GM12875 (cell line): Measurements from ENCODE around the gene RCCD1.

ENCODE experiments used
- H3K4me3 ChIP-seq: one replicate; pipeline ENCODE4 v1.5.1; 2011; ENCODE audit warnings: low read depth, low read length, control low read depth
- TF ChIP-seq, protein P1 (sequence below): IDR thresholded peaks from 2 replicates; pipeline ENCODE4 v1.5.1; 2011; ENCODE audit warnings: low read depth, mild to moderate bottlenecking, control low read depth, inconsistent platforms, low read length, moderate library complexity, borderline replicate concordance; ENCODE audit not compliant: insufficient read depth

The RCCD1 gene

DNA sequence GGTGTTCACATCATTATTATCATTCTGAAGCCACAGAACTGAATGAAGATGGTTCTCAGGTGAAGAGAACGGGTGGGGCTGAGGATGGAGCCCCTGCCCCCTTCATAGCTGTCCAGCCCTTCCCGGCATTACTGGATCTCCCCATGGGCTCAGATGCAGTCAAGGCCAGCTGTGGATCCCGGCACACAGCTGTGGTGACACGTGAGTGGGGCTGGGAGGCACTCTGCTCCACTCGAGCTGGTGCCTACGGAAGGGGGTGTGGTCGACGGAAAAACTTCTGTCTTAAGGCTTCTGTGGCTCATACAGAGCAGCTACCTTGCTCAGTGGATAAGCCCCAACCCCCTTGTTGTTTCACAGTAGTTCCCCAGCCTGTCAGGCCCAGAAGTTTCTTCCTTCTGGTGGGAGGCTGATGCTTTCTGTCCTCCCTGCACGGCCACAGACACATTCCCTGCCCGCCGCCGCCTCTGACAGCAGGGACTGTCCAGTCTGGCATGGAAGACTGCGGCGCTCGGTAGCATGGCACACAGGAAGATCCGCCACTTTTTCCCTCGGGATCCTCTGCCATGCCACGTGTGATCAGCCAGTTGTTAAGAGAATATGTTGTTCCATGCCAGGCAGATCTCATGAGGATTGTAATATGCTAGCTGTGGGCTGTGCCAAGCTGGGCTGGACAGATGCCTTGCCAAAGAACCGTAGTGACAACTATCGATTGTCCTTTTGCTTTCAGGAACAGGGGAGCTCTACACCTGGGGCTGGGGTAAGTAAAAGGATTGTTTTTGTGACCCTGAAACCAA lies 5.8 kb downstream of the RCCD1 start:
- no peak overlapping the region for H3K4me3 ChIP-seq

GRCh38 chr15:90962021-90962420 lies 7.3 kb downstream of the RCCD1 start:
- H3K4me3 ChIP-seq, result no peak overlapping the region
- TF ChIP-seq, protein P1, sequence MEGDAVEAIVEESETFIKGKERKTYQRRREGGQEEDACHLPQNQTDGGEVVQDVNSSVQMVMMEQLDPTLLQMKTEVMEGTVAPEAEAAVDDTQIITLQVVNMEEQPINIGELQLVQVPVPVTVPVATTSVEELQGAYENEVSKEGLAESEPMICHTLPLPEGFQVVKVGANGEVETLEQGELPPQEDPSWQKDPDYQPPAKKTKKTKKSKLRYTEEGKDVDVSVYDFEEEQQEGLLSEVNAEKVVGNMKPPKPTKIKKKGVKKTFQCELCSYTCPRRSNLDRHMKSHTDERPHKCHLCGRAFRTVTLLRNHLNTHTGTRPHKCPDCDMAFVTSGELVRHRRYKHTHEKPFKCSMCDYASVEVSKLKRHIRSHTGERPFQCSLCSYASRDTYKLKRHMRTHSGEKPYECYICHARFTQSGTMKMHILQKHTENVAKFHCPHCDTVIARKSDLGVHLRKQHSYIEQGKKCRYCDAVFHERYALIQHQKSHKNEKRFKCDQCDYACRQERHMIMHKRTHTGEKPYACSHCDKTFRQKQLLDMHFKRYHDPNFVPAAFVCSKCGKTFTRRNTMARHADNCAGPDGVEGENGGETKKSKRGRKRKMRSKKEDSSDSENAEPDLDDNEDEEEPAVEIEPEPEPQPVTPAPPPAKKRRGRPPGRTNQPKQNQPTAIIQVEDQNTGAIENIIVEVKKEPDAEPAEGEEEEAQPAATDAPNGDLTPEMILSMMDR, result no peak

More for the DNA sequence above, 5.8 kb downstream of the RCCD1 start:
- TF ChIP-seq, protein P1, result no peak

DNA sequence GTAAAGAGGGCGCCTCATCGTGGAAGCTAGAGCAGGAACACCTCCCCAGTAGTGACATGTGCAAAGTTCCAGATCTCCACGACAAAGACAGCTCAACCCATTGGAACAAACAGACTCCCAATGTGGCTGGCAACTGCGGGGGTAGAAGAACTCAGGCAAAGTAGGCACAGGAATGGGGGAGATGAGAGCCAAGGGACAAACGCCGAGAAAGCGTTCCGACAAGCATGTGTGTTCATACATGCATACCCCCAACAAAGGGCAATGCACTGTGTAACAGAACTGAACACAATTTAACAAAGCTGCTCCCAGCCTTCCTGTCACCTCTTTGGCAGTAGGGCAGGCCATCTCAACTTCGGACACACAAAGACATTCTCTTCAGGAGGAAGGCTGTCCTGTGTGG lies 11.6 kb downstream of the RCCD1 start:
- TF ChIP-seq, protein P1, result no peak

DNA sequence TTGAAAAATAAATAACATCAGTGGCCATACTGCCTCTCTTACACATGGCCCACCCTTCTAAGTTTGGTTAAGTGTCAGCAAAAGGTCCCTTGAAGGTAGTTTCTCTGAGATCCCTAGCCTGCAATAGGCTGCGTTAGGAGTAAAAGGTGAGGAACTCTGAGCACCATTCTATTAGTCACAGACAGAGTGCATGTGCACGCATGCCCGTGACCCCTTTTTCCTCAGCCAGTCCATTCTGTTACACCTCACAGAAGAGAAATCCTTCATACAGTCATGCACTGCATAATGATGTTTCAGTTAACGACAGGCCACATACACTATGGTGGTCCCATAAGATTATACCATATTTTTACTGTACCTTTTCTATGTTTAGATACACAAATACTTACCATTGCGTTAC lies 12.5 kb downstream of the RCCD1 start:
- TF ChIP-seq, protein P1, result no peak
- H3K4me3 ChIP-seq, result no peak overlapping the region

More for the DNA sequence above, 11.6 kb downstream of the RCCD1 start:
- no peak overlapping the region for H3K4me3 ChIP-seq

- no peak overlapping the region for H3K4me3 ChIP-seq
- TF ChIP-seq, protein P1, result no peak
Measured at GRCh38 chr15:90968434-90968833, 13.8 kb downstream of the RCCD1 start.

DNA sequence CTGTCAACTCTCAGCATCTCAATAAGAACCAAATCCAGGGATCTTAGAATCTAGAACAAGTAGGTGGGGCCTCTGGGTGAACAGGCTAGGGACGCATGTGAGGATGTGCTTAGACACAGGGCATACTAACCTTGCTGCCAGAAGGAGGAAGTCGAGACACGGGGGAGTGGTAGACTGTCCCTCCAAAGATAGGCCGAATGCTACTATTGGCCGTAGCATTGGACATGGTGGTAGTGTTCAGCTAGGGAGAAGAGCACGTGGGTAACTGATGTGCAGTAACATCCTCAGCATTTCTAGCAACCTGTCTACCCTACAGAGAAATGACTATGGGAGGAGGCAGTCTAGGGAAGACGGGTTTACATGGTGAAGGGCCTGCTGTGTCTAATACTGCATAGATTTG lies 15.6 kb downstream of the RCCD1 start:
- TF ChIP-seq, protein P1, result no peak
- no peak overlapping the region for H3K4me3 ChIP-seq

- TF ChIP-seq, protein P1, result no peak
- no peak overlapping the region for H3K4me3 ChIP-seq
Measured at GRCh38 chr15:90972133-90972532, 17.4 kb downstream of the RCCD1 start.
